Nephron (organoid): Measurements from ENCODE around the gene FBXO8.

Experiments used
- H3K27ac Mint-ChIP-seq, 3 experiments: 2 replicates each; pipeline ENCODE4 v1.8.0; 2020; ENCODE audit warnings: mixed read lengths in 3 of 3, mild to moderate bottlenecking in 2 of 3, moderate library complexity in 1 of 3
- H3K27me3 Mint-ChIP-seq: 2 replicates; pipeline ENCODE4 v1.8.0; 2021; ENCODE audit warnings: low read depth, mild to moderate bottlenecking, moderate library complexity, mixed read lengths
- H3K36me3 Mint-ChIP-seq: 2 replicates; pipeline ENCODE4 v1.8.0; 2020; ENCODE audit warnings: low read depth, mixed read lengths
- H3K4me1 Mint-ChIP-seq: 2 replicates; pipeline ENCODE4 v1.8.0; 2020; ENCODE audit warnings: mixed read lengths
- H3K4me3 Mint-ChIP-seq, 3 experiments: 2 replicates each; pipeline ENCODE4 v1.8.0; 2020; ENCODE audit warnings: mild to moderate bottlenecking in 3 of 3, mixed read lengths in 3 of 3, moderate library complexity in 2 of 3
- H3K9me3 Mint-ChIP-seq: 2 replicates; pipeline ENCODE4 v1.8.0; 2020; ENCODE audit warnings: mixed read lengths
- TF ChIP-seq, protein P1 (sequence below), 3 experiments: fragments of 200-600 bp; sonication (generic); IDR thresholded peaks; one replicate each; pipeline ENCODE4 v1.5.0; 2021; ENCODE audit warnings: antibody characterized with exemption in 3 of 3; ENCODE audit not compliant: unreplicated experiment in 3 of 3

Gene FBXO8

DNA sequence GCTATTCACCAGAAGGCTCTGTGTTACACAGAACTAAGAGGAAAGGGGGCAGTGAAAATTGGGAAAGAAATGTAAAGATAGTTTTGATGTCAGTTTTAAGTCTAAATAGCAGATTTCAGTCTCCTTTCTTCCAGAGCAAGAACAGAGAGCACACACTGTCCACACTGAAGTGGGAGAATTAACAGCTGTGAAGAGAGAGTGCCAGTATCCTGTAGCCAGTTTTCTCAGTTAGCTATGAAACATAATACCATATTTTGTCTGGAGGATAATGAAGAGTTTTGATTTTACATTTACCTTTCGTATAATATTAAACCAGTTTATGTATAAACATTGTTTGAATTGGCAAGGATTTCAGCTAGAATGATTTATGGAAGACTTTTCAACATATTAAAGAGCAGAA is 35.1 kb downstream of the FBXO8 start:
- TF ChIP-seq, protein P1, sequence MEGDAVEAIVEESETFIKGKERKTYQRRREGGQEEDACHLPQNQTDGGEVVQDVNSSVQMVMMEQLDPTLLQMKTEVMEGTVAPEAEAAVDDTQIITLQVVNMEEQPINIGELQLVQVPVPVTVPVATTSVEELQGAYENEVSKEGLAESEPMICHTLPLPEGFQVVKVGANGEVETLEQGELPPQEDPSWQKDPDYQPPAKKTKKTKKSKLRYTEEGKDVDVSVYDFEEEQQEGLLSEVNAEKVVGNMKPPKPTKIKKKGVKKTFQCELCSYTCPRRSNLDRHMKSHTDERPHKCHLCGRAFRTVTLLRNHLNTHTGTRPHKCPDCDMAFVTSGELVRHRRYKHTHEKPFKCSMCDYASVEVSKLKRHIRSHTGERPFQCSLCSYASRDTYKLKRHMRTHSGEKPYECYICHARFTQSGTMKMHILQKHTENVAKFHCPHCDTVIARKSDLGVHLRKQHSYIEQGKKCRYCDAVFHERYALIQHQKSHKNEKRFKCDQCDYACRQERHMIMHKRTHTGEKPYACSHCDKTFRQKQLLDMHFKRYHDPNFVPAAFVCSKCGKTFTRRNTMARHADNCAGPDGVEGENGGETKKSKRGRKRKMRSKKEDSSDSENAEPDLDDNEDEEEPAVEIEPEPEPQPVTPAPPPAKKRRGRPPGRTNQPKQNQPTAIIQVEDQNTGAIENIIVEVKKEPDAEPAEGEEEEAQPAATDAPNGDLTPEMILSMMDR (IDR thresholded peaks at IDR 0.05; ENCODE audit: unreplicated experiment in 3 of 3) = no peak
- Mint-ChIP-seq H3K9me3 (no peaks in the 10 kb centered on the region), H3K4me3 (no peak overlapping the region), H3K4me1 (peaks cover 8% of the 10 kb centered on the region), H3K36me3 (no peaks in the 10 kb centered on the region), H3K27ac (no peak overlapping the region), H3K27me3 (no peaks in the 10 kb centered on the region)

DNA sequence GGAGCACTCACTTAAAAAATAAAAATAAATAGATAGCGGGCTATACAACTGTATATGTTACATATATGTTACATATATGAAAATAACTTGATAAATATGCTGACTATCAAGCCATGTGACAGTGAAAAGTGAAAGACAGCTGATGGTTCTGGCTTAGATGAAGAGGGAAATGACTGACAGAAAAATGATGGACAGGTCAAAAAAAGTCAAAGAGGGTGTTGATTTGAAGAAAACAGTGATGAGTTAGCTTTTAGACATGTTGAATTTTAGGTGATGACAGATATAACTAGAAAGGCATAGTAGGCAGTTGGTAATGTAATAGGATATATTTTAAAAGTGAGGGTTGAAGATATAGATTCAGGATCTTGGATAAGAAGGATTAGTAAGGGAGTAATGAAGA is 37.8 kb downstream of the FBXO8 start:
- Mint-ChIP-seq H3K27ac (no peak overlapping the region), H3K4me1 (peaks cover 8% of the 10 kb centered on the region), H3K9me3 (no peaks in the 10 kb centered on the region), H3K4me3 (no peak overlapping the region), H3K27me3 (no peaks in the 10 kb centered on the region), H3K36me3 (no peaks in the 10 kb centered on the region)
- TF ChIP-seq, protein P1 (IDR thresholded peaks at IDR 0.05; ENCODE audit: unreplicated experiment in 3 of 3) = no peak

DNA sequence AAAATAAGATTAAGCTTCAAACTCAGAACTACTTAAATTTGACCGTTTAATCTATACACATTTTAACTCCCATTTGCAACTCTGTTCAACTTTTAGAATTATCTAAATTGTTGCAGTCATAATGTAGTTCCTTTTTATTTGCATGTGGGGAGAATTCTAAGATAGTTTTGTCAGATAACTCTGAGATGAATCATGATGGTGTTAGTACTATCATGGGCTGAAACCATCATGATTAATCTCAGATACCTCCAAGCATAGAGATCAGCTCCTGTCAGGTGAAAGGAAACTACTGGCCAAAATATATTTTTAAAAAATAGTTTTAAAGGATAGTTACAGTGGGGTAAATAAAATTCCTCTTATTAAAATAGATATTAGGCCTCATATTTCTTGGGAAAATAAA is 39.0 kb downstream of the FBXO8 start:
- TF ChIP-seq, protein P1 (IDR thresholded peaks at IDR 0.05; ENCODE audit: unreplicated experiment in 3 of 3) = no peak
- no peaks in the 10 kb centered on the region for H3K27me3 Mint-ChIP-seq
- no peak overlapping the region for H3K4me3 Mint-ChIP-seq
- no peaks in the 10 kb centered on the region for H3K9me3 Mint-ChIP-seq
- H3K4me1 Mint-ChIP-seq = peaks cover 8% of the 10 kb centered on the region
- H3K27ac Mint-ChIP-seq = no peak overlapping the region
- H3K36me3 Mint-ChIP-seq = no peaks in the 10 kb centered on the region

DNA sequence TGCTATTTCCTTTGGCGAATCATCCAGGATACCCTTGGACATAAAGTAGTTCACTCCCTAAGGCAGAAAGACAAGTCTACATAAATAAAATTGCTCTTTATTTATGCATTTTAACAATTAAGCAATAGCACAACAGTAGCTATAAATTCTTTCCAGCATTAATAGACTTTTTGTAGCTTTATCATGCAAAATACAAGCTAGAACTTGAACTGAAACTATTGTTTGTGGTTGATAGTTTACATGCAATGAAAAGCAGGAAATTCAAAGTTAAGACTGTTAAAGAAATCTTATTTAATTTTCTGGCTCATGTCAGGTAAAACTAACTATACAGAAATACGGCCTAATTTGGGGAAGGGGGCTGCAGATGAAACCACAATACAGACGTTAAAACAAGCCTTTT is 42.3 kb downstream of the FBXO8 start:
- Mint-ChIP-seq H3K27ac (no peak overlapping the region), H3K4me1 (no peaks in the 10 kb centered on the region), H3K4me3 (no peak overlapping the region), H3K27me3 (no peaks in the 10 kb centered on the region), H3K36me3 (peaks cover 3% of the 10 kb centered on the region), H3K9me3 (no peaks in the 10 kb centered on the region)
- TF ChIP-seq, protein P1 (IDR thresholded peaks at IDR 0.05; ENCODE audit: unreplicated experiment in 3 of 3) = no peak

DNA sequence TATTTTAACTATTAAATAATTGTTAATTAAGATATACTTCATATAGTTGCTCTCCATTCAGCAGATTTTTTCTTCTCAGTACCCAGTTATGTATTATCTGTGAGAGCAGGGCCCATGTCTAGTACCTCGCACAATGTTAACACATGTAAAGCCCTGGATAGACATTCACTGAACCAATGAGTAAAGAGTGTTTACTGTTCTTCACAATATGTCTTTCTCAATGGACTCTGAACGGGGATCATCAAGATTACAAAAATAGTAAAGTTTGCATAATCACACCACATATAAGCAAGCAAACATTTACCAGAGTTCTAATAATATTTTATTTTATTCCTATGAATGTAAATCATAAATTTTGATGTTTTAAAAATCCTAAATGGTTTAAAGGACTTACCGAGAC is 47.1 kb downstream of the FBXO8 start:
- Mint-ChIP-seq H3K36me3 (peaks cover 3% of the 10 kb centered on the region), H3K9me3 (no peaks in the 10 kb centered on the region), H3K27me3 (no peaks in the 10 kb centered on the region), H3K27ac (no peak overlapping the region), H3K4me1 (no peaks in the 10 kb centered on the region), H3K4me3 (no peak overlapping the region)
- TF ChIP-seq, protein P1 (IDR thresholded peaks at IDR 0.05; ENCODE audit: unreplicated experiment in 3 of 3) = no peak

DNA sequence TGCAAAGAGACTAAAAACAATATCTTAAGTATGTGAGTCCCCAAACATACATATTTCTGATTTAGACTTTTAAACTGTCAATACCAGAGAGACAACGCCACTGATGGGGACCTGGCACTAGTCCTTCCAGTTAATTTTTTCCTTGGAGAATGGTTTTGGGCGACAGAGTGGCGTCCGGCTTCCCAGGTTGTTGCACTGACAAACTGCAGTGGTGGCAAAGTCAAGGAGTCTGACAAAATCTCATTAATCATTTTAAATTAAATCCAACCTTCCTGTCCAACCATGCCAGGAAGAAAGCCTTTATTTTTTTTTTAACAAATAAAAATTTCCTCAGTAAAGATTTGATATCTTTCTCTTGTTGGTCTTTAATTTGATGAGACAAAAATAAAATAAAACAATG is 52.8 kb downstream of the FBXO8 start:
- Mint-ChIP-seq H3K27me3 (peaks cover 29% of the 10 kb centered on the region), H3K27ac (no peak overlapping the region)
- TF ChIP-seq, protein P1 (IDR thresholded peaks at IDR 0.05; ENCODE audit: unreplicated experiment in 3 of 3) = no peak

More for the DNA sequence above, 52.8 kb downstream of the FBXO8 start:
- Mint-ChIP-seq H3K36me3 (no peaks in the 10 kb centered on the region), H3K9me3 (no peaks in the 10 kb centered on the region), H3K4me3 (no peak overlapping the region), H3K4me1 (no peaks in the 10 kb centered on the region)
